CD4-positive, alpha-beta T cell treated with Interleukin-21 for 1 hour (primary cell): ENCODE measurements around the gene AIP.
"Not testable (repeated sequence)": the region's sequence is repeated elsewhere in the genome, so short reads cannot be mapped to it uniquely, and the experiment has no call there.

Source experiments
- DNase-seq: peaks from one replicate; pipeline ENCODE4 v3.0.0-alpha.2; 2020

Gene AIP

GRCh38 chr11:67449116-67449844, 33.5 kb upstream of the AIP start:
- no peak for DNase-seq

DNA sequence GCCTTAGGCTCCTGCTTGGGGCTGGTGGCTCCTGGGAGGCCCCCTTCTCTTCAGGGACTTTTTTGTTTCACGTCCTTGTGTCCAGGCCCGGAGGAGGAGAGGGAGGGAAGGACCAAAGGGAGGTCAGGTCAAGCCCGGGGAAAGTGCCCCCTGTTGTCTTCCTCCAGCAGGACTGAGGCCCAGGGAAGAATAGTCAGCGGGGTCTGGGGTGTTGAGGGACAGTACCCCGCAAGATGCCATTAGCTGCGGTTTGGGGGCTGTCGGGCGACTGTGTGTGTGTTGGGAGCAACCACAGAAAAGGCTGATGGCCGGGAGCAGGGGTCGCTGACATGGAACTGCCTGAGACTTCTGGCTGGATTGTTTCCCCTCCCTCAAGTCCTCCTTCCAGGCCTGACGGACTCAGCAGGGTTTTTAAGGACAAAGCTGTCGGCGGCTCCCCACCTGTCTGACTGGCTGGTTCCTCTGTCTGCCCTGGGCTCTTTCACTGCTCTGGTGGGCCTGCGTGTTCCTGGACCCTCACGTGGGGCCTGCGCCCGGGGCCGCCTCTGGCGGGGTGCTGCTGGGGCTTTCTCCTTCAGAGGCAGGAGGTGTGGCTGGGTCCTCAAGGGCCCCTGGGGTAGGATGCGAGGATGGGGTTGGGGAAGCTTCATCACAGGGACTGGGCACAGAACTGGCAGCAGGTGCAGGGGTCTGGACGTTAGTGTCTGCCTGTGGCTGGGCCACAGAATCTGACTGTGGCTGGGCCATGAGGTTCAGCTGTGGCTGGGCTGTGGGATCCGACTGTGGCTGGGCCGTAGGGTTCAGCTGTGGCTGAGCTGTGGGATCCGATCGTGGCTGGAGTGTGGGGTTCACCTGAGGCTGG, 31.8 kb upstream of the AIP start:
- no peak for DNase-seq

DNA sequence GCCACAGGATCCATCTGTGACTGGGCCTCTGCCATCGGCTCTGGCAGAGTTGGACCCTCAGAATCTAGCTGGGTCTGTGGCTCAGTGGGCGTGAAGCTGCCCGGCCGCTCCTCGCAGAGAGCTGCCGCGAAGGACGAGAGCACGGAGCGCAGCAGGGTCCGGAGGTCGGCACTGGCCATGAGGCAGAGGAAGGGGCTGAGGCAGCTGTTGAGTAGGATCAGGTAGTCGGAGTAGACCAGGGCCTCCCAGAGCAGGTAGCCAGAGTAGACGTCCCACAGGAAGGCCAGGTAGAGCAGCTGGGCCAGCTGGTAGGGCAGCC, 31.2 kb upstream of the AIP start:
- DNase-seq: no peak

DNA sequence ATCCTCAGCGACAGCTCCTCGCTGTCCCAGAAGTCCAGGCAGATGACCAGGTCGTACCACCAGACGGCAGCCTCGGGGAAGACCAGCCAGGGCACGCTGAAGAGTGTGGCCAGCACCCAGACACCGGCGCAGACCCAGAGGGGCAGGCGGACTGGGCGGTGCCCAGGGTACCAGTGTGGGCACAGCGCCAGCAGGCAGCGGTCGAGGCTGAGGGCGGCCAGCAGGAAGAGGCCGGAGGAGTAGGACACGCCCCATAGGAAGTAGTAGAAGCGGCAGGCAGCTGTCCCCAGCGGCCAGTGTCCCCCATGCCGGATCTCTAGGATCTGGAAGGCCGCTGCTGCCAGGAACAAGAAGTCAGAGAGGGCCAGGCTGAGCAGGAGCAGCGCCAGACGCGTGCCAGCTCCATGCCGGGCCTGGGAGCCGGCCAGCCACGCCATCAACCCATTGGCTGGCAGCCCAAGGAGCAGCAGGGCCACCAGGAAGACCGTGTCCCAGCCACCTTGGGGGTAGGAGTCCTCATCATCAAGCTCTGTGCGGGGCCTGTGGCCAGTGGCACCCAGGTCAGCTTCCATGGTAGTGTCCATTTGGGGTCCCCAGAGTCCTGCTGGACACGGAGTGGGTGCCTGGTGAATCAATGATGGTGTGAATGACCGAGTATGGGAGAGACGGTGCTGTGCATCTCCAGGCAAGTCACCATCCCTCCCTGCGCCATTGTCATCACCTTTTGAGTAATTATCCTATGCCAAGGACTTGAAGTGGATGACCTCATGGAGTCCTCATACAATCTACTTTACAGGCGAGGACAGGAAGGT, 30.5 kb upstream of the AIP start, which contains the start of gene GPR152:
Gene GPR152, minus strand, starts transcription at position 589 of the 812 bp plus-strand sequence. Its CDS starts 5 bp downstream, at position 584.
- DNase-seq: no peak

GRCh38 chr11:67453816-67454732, 28.8 kb upstream of the AIP start:
- no peak for DNase-seq

DNA sequence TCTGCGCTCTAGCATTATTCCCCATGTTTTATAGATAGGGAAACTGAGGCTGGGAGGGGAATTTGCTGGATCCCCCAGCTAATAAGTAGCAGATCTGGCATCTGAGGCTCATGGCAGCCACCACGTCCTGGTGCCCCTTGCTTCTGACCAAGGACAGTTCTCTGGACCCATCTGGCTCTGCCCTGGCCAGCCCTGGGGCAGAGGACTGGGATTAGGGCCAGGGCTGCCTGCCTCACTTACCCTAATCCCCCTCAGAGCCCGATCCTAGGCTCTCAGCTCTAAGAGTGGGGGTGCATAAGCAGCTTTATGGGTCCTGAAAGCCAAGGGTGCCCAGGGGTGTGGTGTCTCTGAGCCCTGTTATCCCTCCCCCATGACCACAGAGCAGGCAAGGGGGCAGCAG, 27.8 kb upstream of the AIP start, which contains the start of gene CABP4:
Gene CABP4, plus strand, starts transcription at position 301 of the 400 bp plus-strand sequence. Its CDS starts 70 bp downstream, at position 371.
- no peak for DNase-seq

DNA sequence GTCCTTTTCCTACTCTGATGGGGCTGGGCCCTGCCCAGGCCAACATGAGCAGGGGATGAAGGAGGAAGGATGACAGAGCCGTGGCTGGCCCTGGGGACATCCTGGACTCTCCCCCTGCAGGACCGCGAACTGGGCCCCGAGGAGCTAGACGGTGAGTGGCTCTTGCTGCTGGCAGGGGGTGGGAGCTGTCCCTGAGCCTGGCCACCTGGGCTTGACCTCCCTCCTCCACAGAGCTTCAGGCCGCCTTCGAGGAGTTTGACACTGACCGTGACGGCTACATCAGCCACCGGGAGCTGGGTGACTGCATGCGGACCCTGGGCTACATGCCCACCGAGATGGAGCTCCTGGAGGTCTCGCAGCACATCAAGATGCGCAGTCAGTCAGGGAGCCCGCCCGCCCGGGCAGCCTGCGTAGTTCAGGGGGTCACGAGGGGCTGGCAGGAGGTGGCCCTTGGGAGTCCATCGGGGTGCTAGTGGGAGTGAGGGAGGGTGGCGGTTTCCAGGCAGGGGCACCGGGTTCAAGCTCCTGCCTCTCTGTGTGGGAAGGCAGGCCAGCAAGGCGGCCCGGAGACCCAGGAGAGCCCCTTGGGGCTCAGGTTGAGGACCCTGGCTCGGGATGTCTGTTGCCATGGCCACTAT, 26.6 kb upstream of the AIP start:
- no peak for DNase-seq

DNA sequence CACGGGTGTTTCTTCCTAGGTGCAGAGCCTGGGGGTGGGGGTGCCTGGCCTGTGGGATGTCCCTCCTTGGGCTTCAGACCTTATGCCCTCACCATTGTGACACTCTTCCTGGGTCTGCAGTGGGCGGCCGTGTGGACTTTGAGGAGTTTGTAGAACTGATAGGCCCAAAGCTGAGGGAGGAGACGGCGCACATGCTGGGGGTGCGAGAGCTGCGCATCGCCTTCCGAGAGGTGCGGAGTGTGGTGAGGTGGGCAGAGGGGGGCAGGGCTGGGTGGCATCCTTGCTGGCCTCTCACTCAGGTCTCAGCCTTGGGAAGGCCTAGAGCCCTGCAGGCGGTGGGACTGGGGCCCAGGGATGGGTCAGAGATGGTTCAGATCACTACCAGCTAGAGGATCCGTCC, 25.4 kb upstream of the AIP start:
- no peak for DNase-seq

DNA sequence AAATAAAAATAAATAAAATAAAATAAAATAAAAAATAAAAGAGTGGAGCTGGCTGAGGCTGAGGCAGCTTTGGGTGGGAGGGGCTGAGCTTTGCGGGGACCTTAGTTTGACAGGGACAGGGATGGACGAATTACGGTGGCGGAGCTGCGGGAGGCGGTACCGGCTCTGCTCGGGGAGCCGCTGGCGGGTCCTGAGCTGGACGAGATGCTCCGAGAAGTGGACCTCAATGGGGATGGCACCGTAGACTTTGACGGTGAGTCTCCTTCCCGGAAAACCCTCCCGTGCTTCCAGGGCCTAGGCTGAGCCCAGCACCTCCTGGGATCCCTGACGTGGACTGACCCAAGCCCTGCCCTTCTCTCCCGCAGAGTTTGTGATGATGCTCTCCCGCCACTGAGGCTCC, 24.6 kb upstream of the AIP start:
- no peak for DNase-seq

DNA sequence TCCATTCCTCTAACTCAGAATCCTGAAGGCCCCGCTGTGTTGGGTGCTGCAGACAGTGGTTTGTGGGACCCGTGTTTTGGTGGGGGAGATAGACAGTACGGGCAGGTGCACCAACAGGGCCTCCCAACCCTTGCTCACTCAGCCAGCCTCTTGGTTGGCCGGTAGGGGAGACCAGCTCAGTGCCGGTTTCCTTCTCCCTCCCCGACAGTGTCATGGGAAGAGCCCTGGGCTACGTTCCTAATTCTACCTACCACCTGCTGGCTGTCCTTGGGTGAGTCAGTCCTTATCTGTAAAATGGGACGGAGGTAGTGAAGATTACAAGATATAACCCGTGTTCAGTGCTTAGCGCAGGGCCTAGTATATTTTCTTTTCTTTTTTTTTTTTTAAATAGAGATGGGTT, 19.6 kb upstream of the AIP start:
- no peak for DNase-seq

GRCh38 chr11:67463680-67464410, 19.0 kb upstream of the AIP start:
- DNase-seq: no peak

DNA sequence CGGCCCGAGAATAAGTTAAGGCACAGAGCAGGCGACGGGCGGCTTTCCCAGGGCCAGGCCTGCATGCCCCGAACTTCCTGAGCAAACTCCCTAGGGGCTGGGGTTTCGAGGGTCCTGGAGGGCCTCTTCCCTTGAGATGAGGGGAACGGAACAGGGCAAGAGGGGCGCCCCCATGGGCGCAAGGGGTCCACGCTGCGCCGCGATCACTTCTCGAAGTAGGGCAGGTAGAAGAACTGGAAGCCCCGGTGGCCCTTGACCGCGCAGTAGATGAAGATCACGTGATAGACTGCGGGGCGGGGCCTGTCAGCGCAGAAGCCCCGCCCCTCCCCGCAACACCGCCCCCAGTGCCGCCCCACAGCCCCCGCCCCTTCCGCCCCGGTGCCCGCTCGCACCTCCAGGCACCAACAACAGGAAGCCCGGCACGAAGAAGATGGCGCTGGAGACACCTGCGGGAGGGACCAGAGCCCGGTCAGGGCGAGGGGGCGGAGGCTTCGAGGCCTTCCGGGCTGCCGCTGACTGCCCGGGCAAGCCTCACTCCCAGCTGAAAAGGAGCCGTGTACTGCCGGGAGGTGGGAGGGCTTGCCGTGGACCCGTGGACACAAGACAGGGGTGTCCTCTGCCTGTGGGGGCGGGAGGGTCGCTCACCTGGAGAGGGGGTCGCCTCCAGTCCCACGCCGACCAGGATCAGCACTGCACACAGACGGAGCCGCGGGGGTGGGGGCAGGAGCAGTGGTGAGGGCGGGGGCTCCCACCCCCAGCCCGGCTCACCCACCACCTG, 18.2 kb upstream of the AIP start:
- peak; percentile 96 for DNase-seq

- no peak for DNase-seq
Observed at GRCh38 chr11:67465189-67465510, 17.7 kb upstream of the AIP start.

GRCh38 chr11:67465530-67465929, 17.3 kb upstream of the AIP start:
- DNase-seq: not testable (repeated sequence)

DNA sequence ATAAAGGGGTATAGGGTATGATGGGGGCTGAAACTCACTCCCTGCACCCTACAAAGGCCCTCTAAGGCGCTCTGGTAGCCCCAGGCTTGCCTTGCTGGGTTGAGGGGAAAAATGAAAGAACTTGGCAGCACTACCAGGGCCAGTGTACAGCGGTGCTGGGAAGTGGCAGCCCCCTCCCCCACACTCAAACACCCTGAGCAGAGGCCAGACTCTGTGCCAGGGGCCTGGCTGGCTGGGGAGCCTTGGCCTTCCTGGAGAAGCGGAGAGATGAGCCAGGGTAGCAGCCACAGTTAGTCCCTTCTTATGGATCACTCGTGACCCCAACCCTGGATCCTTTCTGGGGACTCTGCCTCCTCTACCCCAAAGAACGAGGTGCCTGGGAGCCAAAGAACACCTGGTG, 16.5 kb upstream of the AIP start:
- DNase-seq: no peak

DNA sequence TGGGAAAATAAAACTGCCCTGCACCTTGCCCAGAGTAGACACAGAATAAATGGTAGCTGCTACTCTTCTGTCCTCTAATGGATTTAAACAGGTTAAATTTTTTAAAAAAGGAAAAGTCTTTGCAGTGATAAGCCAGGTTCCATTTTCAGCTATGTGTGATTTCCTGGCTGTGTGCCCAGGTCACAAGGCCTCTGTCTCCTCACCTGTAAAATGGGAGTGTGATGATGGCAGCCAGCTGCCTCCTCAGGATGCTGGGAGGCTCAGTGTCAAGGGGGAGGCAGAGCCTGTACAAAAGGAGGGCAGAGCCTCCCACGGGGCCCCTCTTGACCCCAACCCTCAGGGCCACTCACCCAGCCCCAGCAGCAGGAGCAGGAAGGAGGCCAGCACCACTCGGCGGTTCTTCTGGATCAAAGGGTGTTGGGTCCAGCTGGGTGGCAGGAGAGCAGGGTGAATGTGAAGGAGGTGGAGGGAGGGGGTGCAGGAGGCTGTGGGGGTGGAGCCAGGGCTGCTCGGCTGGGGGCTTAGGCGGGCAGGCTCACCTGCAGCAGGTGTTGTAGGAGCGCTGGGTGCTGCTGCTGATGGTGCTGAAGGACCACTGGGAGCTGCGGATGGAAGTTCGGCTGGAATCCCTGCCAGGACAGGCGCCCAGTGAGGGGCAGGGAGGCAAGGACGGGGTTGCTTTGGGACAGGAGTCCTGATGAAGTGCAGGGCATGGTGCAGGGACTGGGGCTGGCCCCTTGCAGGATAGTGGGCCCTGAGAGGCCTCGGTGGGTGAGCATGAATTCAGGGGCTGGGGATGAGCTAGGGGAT, 15.7 kb upstream of the AIP start:
- no peak for DNase-seq

DNA sequence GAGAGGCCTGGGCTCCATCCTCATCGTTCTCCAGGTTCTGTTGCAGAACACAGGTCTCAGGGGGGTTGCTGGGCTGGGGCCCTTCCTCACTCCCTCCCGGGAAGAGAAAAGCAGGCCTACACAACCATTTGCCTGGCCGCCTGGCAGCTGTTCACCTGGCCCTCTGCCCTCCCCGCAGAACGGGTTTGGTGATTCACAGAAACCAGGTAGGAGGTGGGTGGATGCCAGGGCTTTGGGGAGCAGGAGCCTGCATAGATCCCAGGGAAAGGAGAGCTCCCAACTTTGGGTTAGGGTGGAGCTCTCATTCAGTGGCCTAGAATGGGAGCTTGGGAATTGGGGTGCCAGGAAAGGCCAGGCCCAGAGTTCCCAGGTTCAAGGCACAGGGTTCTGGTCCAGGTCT, 14.8 kb upstream of the AIP start:
- DNase-seq: no peak

- no peak for DNase-seq
Observed at GRCh38 chr11:67468456-67468758, 14.4 kb upstream of the AIP start.

- peak; percentile 93 for DNase-seq
Observed at GRCh38 chr11:67468759-67469507, 13.9 kb upstream of the AIP start, which contains the start of gene TMEM134. Gene TMEM134 (minus strand): TSS chr11:67469251. CDS start chr11:67469192, 59 bp downstream.
